ENCODE results near the gene KLHDC4. TPM values are rescaled to one million over a fixed set of nuclear protein-coding genes. Genes with fewer than 3 reads are reported as not detected.
A peak's percentile ranks its signal among the peaks of the same experiment; 100 is the strongest.

KLHDC4 gene
- total and polyA plus RNA-seq, 2 experiments from 2014 or later, result 23.0 to 41.1 TPM

GRCh38 chr16:87722590-87723225 lies 43.1 kb downstream of the KLHDC4 start:
- H3K4me1 Mint-ChIP-seq, result peaks cover 3% of the 10 kb centered on the region; the same call in 2 of the 3 replicates
- no peak for ATAC-seq
- peaks cover 23% of the 10 kb centered on the region for H4K20me1 ChIP-seq (replicated peaks; ENCODE audit: insufficient read depth)
- TF ChIP-seq EZH2phosphoT487 (IDR thresholded peaks at IDR 0.05; ENCODE audit: unreplicated experiment), result no peak
- no peak for TF ChIP-seq CTCF (conservative IDR thresholded peaks at IDR 0.05; ENCODE audit: low read depth in 2 of 2)
- TF ChIP-seq JUNB (IDR thresholded peaks at IDR 0.05; ENCODE audit: unreplicated experiment), result no peak
- no peak for TF ChIP-seq REST (IDR thresholded peaks at IDR 0.05; ENCODE audit: unreplicated experiment)
- no peak for TF ChIP-seq STAT1 (IDR thresholded peaks at IDR 0.05; ENCODE audit: unreplicated experiment)
- TF ChIP-seq ZNF331 (CRISPR knock-in tag; IDR thresholded peaks at IDR 0.05; ENCODE audit: low read depth), result no peak
- TF ChIP-seq CREB1 (CRISPR knock-in tag; IDR thresholded peaks at IDR 0.05; ENCODE audit: low read depth), result no peak
- TF ChIP-seq ZNF114 (CRISPR knock-in tag; IDR thresholded peaks at IDR 0.05), result no peak
- TF ChIP-seq EZH2 (IDR thresholded peaks at IDR 0.05; ENCODE audit: low read depth, unreplicated experiment), result no peak
- TF ChIP-seq ZNF462 (CRISPR knock-in tag; IDR thresholded peaks at IDR 0.05), result no peak
- no peak for TF ChIP-seq POLR2AphosphoS5 (IDR thresholded peaks at IDR 0.05; ENCODE audit: low read depth)
- TF ChIP-seq ETS1 (IDR thresholded peaks at IDR 0.05), result no peak
- TF ChIP-seq NANOG (IDR thresholded peaks at IDR 0.05; ENCODE audit: borderline replicate concordance), result no peak
- no peak overlapping the region for H3K27ac ChIP-seq (ENCODE audit: low read depth)
- peaks cover 69% of the 10 kb centered on the region for H3K36me3 Mint-ChIP-seq (ENCODE audit: low read depth)
- no peaks in the 10 kb centered on the region for H3K4me1 ChIP-seq (ENCODE audit: insufficient read depth)
- no peak overlapping the region for H2AFZ ChIP-seq
- H3K36me3 ChIP-seq (ENCODE audit: insufficient read depth), result peaks cover 10% of the 10 kb centered on the region
- no peak overlapping the region for H3K4me2 ChIP-seq
- H3K79me2 ChIP-seq (replicated peaks; ENCODE audit: insufficient read depth), result peaks cover 34% of the 10 kb centered on the region
- H3K4me3 Mint-ChIP-seq, result no peak overlapping the region
- peaks cover 9% of the 10 kb centered on the region; the same call in 2 of the 3 replicates for H3K9me3 Mint-ChIP-seq
- peak overlapping the region; percentile 56 for H3K27ac Mint-ChIP-seq
- H3K9me2 ChIP-seq (ENCODE audit: insufficient read depth), result no peaks in the 10 kb centered on the region
- H3K27me3 Mint-ChIP-seq (ENCODE audit: insufficient read depth, low read depth, poor library complexity), result peaks cover 8% of the 10 kb centered on the region
- no peaks in the 10 kb centered on the region for H3K27me3 ChIP-seq (ENCODE audit: insufficient read depth)
- no peak for DNase-seq (ENCODE audit: low spot score)
- no peaks in the 10 kb centered on the region; the same call in 1 of the 2 replicates for H3F3A ChIP-seq (replicated peaks; ENCODE audit: low read depth)
- H3K4me3 ChIP-seq, result no peak overlapping the region

Measured in GM23338 (cell line).